HG02885 (cell line): ENCODE data around the gene DNAH11.
"Not testable (repeated sequence)": the region's sequence is repeated elsewhere in the genome, so short reads cannot be mapped to it uniquely, and the experiment has no call there.

Experiments used
- ATAC-seq: cut with Tn5 transposase; IDR thresholded peaks from one replicate; pipeline ENCODE4 v1.9.1; 2021; ENCODE audit warnings: mild to moderate bottlenecking; ENCODE audit not compliant: unreplicated experiment, poor library complexity

Gene DNAH11, protein sequence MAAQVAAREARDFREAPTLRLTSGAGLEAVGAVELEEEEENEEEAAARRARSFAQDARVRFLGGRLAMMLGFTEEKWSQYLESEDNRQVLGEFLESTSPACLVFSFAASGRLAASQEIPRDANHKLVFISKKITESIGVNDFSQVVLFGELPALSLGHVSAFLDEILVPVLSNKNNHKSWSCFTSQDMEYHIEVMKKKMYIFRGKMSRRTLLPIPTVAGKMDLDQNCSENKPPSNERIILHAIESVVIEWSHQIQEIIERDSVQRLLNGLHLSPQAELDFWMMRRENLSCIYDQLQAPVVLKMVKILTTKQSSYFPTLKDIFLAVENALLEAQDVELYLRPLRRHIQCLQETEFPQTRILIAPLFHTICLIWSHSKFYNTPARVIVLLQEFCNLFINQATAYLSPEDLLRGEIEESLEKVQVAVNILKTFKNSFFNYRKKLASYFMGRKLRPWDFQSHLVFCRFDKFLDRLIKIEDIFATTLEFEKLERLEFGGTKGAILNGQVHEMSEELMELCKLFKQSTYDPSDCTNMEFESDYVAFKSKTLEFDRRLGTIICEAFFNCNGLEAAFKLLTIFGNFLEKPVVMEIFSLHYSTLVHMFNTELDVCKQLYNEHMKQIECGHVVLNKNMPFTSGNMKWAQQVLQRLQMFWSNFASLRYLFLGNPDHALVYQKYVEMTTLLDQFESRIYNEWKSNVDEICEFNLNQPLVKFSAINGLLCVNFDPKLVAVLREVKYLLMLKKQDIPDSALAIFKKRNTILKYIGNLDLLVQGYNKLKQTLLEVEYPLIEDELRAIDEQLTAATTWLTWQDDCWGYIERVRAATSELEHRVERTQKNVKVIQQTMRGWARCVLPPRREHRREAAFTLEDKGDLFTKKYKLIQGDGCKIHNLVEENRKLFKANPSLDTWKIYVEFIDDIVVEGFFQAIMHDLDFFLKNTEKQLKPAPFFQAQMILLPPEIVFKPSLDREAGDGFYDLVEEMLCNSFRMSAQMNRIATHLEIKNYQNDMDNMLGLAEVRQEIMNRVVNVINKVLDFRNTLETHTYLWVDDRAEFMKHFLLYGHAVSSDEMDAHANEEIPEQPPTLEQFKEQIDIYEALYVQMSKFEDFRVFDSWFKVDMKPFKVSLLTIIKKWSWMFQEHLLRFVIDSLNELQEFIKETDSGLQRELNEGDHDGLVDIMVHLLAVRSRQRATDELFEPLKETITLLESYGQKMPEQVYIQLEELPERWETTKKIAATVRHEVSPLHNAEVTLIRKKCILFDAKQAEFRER (N-terminal part only)

DNA sequence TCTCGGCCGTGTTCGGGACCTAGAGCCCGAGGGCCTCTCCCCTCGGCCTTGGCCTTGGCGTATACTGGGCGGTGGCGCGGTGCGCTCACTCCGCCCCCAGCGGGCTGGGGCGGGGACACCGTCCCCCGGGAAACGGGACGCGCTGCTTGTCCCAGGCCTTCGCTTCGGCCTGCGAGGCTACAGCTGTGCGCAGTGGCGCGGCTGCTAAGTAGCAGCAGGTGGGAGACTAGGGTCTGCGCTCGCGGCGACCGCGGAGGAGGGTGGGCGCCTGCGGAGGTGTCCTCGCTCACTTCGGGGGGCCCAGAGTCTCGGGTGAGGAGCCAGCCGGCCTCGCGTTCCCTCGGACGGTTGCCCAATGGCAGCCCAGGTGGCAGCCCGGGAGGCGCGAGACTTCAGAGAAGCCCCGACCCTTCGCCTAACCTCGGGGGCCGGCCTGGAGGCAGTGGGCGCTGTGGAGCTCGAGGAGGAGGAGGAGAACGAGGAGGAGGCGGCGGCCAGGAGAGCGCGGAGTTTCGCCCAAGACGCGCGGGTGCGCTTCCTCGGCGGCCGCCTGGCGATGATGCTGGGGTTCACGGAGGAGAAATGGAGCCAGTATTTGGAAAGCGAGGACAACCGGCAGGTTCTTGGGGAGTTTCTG lies at the start of gene DNAH11:
DNAH11 (plus strand) TSS at position 149 of the 637 bp plus-strand sequence; CDS start at position 356, 207 bp downstream.
- peak; percentile 68 for ATAC-seq

GRCh38 chr7:21495731-21496130 lies 47.1 kb upstream of the DNAH11 start:
- no peak for ATAC-seq

DNA sequence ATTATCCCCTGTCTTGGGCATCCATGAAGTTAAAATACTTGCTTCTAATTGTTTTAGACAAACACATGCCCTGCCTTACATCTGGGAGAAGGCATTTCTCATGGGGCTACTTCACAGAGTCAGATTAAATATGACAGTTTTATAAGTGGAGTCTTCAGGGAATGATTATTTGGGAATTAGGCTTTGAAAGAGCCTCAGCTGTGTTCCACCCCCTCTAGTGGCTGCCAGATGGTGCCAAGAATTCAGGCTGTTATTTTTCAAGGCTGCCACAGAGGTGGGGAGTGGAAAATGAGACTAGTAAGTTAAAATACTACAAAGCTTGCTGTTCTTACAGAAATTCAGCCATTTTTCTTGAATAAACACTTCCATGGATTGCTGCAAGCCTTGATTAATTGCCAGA lies 45.8 kb upstream of the DNAH11 start:
- no peak for ATAC-seq

- no peak for ATAC-seq
These were observed 42.6 kb upstream of the DNAH11 start for GRCh38 chr7:21500117-21500832.

DNA sequence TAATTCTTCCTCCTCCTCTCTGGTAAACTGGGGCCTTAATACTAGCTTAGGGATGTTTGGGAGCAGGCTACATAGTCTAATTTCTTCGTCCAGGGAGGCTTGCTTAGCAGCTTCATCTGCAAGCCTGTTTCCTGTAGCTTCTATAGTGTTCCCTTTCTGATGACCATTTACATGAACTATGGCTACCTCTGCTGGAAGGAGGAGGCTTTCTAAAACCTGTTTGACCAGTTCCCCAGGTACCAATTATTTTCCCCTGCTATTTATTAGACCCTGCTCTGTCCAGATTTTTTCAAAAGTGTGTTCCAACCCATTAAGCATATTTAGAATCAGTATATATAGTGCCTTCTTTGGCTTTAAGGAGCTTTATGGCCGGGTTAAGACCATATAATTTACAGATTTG lies 38.8 kb upstream of the DNAH11 start:
- ATAC-seq: no peak

DNA sequence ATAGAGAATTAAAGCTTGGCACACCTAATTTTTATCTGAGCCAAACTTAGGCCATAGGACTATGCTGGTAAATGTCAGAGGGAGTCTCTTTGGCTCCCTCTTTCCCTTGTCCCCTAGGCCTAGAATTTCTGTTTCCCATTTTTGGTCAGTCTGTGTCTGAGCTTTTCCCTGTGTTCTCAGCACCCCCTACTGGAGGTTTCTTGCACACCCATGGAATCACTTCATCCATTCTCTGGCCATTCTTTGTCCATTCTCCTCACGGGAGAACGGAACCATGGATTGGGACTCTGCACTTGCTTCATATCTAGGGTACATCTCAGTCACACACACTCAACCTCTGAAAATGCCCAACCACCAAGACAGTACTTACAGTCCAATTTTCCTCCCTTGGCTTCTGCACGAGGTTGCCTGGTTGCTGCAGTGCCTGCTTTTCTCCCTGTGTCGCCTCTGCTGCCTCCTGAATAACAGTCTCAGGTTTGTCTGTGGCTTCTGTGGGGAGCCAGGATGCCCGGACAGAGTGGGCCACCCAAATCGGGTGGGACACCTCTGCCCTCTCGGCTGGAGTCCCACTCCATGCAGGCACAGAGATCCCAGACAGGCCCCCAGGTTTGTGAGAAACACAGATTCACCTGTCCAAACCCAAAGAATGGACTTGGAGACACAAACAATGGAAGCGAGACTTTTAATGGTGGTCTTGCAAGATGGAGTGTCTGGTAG lies 35.1 kb upstream of the DNAH11 start:
- no peak for ATAC-seq

GRCh38 chr7:21508538-21508937 lies 34.3 kb upstream of the DNAH11 start:
- no peak for ATAC-seq

GRCh38 chr7:21514062-21514461 lies 28.8 kb upstream of the DNAH11 start:
- ATAC-seq: no peak

DNA sequence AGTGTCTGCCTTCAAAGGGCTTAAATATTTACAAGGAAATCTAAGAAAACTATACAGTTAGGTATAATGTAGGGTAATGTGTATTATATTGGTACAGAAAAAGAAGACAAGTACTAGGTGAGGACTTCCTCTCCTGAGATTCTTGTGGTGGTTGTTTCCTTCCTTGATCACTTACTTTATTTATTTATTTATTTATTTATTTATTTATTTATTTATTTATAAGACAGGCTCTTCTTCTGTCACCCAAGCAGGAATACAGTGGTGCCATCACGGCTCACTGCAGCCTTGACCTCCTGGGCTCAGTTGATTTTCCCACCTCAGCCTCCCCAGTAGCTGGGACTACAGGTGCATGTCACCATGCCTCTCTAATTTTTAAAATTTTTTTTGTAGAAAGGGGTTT lies 18.2 kb upstream of the DNAH11 start:
- ATAC-seq: no peak

DNA sequence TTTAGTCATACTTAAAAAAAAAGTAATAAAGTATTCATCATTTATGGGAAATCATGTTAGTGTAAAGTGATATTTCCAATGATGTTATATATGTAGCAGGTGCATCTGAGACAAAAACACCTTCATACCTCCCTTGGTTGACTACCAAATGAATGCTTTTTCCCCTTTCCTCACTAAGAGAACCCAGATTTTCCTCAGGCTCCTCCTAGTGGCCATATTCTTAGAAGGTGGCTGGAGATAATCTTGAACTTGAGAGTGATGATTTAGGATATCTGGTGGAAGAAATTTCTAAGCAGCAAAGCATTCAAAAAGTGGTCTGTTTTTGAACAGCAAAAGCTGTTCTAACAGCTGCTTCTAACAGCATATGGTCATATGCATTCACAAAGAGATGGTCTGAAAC lies 16.8 kb upstream of the DNAH11 start:
- ATAC-seq: no peak

- no peak for ATAC-seq
These were observed 16.4 kb upstream of the DNAH11 start for GRCh38 chr7:21526448-21526847.

DNA sequence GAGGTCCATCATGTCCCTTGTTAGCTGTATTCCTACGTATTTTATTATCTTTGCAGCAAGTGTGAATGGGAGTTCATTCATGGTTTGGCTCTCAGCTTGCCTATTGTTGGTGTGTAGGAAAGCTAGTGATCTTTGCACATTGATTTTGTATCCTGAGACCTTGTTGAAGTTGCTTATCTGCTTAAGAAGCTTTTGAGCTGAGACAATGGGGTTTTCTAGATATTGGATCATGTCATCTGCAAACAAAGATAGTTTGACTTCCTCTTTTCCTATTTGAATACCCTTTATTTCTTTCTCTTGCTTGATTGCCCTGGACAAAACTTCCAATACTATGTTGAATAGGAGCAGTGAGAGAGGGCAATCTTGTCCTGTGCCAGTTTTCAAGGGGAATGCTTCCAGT lies 10.4 kb upstream of the DNAH11 start:
- not testable (repeated sequence) for ATAC-seq

DNA sequence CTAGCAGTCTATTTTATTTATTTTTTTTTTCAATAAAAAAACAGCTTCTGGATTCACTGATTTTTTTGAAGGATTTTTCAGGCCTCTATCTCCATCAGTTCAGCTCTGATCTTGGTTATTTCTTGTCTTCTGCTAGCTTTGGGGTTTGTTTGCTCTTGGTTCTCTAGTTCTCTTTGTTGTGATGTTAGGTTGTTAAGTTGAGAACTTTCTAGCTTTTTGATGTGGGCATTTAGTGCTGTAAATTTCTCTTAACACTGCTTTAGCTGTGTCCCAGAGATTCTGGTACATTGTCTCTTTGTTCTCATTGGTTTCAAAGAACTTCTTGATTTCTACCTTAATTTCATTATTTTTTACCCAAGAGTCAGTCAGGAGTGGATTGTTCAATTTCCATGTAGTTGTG lies 9.2 kb upstream of the DNAH11 start:
- not testable (repeated sequence) for ATAC-seq

DNA sequence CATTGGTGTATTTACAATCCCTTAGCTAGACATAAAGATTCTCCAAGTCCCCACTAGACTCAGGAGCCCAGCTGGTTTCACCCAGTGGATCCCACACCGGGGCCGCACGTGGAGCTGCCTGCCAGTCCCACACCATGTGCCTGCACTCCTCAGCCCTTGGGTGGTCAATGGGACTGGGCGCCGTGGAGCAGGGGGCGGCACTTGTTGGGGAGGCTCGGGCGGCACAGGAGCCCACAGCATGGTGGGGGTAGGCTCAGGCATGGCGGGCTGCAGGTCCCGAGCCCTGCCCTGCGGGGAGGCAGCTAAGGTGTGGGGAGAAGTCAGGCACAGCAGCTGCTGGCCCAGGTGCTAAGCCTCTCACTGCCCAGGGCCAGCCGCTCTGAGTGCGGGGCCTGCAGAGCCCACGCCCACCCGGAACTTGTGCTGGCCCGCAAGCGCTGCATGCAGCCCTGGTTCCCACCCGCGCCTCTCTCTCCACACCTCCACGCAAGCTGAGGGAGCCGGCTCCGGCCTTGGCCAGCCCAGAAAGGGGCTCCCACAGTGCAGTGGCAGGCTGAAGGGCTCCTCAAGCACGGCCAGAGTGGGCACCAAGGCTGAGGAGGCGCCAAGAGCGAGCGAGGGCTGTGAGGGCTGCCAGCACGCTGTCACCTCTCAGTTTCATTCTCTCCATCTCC lies 6.3 kb upstream of the DNAH11 start:
- not testable (repeated sequence) for ATAC-seq

DNA sequence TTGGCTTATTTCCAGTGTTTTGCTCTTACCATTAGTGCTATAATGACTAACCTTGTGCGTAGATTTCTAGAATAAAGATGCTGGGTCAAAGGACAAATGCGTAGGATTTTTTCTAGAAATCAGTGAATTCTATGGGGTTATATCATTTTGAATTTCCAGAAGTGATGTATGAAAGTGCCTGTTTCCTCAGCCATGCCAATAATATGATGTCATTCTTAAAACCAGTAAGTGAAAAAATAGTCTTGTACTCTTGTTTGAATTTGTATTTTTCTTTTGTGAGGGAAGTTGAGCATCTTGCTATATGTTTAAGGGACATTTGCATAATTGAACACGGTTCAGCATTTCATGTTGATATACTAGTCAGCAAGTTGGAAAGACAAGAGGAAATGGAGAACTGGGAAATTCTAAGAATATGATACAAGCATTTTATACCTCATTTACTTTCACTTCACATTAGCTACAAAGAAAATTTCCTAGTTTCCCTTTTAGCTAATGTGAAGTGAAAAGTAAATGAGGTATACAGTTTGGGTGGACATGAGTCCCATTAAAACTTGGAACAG lies 3.8 kb upstream of the DNAH11 start:
- ATAC-seq: no peak

GRCh38 chr7:21543528-21544302 lies 876 bp downstream of the DNAH11 start:
- peak; percentile 16 for ATAC-seq

DNA sequence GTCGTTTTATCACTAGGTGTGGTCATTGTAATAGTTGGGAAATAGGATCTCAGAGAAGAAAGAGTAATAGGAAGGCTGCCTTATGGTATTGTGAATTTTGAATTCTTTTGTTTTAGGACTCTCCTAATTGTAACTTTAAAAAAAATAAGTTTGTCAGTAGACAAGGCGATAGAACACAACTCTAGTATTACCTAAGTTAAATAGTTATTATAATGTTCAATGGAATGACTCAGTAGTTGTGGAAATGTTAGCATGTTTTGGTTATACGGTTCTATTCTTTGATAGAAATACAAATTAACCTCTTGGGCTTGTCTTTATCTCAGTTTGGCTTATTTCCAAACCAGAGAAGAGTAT lies 1.4 kb downstream of the DNAH11 start:
- ATAC-seq: no peak
